ENCODE measurements around the gene LAPTM4A.

The LAPTM4A gene

DNA sequence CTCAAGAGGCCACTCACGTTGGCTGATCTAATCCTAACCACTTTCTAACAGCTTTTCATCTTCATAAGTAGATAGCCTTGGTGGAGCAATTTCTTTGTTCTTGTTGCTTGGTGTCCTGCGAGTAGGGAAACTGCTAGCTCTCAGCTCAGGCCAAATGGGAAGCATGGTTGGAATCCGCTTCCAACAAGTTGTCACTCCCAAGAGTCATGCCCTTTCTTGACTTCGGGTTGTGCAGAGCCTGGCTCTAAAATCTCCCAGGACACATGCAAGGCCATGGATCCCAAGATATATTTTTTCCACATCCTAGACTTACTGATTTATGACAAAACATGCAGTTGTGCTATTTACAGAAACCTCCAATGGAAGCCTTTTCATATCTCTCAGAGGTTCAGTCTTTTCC, 31.7 kb downstream of the LAPTM4A start:
- no peak overlapping the region for H3K27ac ChIP-seq (ENCODE audit: low read depth, low read length)
- H3K79me2 ChIP-seq (ENCODE audit: control insufficient read depth, insufficient read depth, low read length, unreplicated experiment), result no peaks in the 10 kb centered on the region
- H3K4me3 ChIP-seq (ENCODE audit: low read depth, low read length), result no peak overlapping the region
- no peaks in the 10 kb centered on the region for H3K4me1 ChIP-seq (ENCODE audit: control insufficient read depth, insufficient read depth, low read length, unreplicated experiment)
- no peaks in the 10 kb centered on the region for H3K27me3 ChIP-seq (ENCODE audit: insufficient read depth, low read length)
- no peak overlapping the region for H2AFZ ChIP-seq (ENCODE audit: low read length, unreplicated experiment)
- H3K36me3 ChIP-seq (ENCODE audit: insufficient read depth, low read length), result peaks cover 9% of the 10 kb centered on the region; the same call in 1 of the 2 replicates

DNA sequence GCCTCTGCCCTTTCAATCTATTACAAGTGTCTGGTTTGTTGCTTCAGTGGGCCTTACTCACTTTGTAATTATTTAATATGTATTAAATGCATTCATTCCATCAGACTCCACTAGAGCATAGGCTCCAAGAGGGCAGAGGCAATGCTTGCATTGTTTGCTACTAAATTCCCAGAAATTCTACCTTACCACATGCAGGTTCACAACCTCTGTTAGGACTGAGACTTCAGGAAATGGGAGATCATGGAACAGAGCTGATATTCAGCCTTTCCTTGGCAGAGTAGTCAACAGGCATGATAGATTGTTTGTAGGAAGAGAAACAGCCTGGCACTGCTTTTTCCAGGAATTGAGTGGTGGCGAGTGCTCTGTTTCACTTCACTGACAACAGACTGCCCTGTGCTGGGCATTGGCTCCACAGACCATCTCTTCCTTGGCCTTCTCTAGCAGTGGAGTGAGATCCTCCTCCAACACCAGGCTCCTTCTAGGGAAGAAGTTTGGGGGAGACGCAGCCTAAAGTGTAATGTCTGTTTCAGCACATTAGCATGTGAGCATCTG, 32.8 kb downstream of the LAPTM4A start:
- Histone ChIP-seq H3K27me3 (ENCODE audit: insufficient read depth, low read length) (no peaks in the 10 kb centered on the region), H2AFZ (ENCODE audit: low read length, unreplicated experiment) (no peak overlapping the region), H3K36me3 (ENCODE audit: insufficient read depth, low read length) (0 out of 2 replicates have a peak, but pooled peaks cover 4% of the 10 kb centered on the region), H3K79me2 (ENCODE audit: control insufficient read depth, insufficient read depth, low read length, unreplicated experiment) (no peaks in the 10 kb centered on the region), H3K27ac (ENCODE audit: low read depth, low read length) (no peak overlapping the region), H3K4me1 (ENCODE audit: control insufficient read depth, insufficient read depth, low read length, unreplicated experiment) (no peaks in the 10 kb centered on the region), H3K4me3 (ENCODE audit: low read depth, low read length) (no peak overlapping the region)

DNA sequence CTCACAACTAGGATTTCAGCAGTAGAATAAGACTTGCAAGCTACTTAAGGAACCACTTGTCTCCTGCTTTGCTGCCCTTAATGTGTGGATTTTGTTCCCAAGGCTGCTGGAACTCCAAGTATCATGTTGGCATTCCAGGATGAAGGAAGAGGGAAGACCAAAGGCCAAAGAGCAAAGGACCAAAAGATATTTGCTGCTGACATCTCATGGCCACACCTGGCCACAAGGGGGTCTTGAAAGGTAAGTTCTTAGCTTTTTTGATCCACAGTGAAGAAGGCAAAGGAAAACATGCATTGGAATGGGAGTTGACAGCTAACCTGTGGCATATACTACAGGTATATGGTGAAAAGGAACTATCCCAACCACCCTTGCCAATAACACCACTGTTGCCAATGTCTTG, 35.1 kb downstream of the LAPTM4A start:
- Histone ChIP-seq H3K4me3 (ENCODE audit: low read depth, low read length) (no peak overlapping the region), H3K27me3 (ENCODE audit: insufficient read depth, low read length) (no peaks in the 10 kb centered on the region), H3K27ac (ENCODE audit: low read depth, low read length) (no peak overlapping the region), H3K79me2 (ENCODE audit: control insufficient read depth, insufficient read depth, low read length, unreplicated experiment) (no peaks in the 10 kb centered on the region), H2AFZ (ENCODE audit: low read length, unreplicated experiment) (no peak overlapping the region), H3K4me1 (ENCODE audit: control insufficient read depth, insufficient read depth, low read length, unreplicated experiment) (peaks cover 11% of the 10 kb centered on the region), H3K36me3 (ENCODE audit: insufficient read depth, low read length) (no peaks in the 10 kb centered on the region)

DNA sequence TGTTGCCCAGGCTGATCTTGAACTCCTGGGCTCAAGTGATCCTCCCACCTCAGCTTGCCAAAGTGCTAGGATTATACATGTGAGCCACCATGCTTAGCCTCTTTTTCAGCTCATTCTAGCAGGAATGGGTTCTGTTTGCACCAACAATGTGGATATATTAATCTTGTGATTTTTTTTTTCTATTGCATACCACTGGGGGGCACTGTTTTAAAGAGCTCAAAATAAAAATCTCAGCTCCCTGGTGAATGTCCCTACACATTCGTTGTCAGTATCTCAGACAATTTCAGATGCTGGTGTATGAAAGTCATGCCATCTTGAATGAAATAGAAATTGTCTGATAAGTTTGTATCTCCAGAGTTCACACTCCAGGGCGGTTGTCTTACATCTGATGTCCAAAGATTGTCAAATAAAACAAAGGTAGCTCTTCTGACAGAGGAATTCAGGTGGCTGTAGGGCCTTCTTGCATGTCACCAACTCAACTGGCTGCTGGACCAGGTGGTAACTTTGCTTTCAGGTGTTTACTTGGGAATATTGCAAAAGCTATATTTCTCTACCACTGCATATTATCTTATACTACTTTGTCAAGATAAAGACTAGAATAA, 35.8 kb downstream of the LAPTM4A start:
- H3K79me2 ChIP-seq (ENCODE audit: control insufficient read depth, insufficient read depth, low read length, unreplicated experiment), result no peaks in the 10 kb centered on the region
- no peak overlapping the region for H2AFZ ChIP-seq (ENCODE audit: low read length, unreplicated experiment)
- no peak overlapping the region for H3K4me3 ChIP-seq (ENCODE audit: low read depth, low read length)
- no peak overlapping the region for H3K27ac ChIP-seq (ENCODE audit: low read depth, low read length)
- H3K4me1 ChIP-seq (ENCODE audit: control insufficient read depth, insufficient read depth, low read length, unreplicated experiment), result peaks cover 11% of the 10 kb centered on the region
- H3K36me3 ChIP-seq (ENCODE audit: insufficient read depth, low read length), result no peaks in the 10 kb centered on the region
- no peaks in the 10 kb centered on the region for H3K27me3 ChIP-seq (ENCODE audit: insufficient read depth, low read length)

DNA sequence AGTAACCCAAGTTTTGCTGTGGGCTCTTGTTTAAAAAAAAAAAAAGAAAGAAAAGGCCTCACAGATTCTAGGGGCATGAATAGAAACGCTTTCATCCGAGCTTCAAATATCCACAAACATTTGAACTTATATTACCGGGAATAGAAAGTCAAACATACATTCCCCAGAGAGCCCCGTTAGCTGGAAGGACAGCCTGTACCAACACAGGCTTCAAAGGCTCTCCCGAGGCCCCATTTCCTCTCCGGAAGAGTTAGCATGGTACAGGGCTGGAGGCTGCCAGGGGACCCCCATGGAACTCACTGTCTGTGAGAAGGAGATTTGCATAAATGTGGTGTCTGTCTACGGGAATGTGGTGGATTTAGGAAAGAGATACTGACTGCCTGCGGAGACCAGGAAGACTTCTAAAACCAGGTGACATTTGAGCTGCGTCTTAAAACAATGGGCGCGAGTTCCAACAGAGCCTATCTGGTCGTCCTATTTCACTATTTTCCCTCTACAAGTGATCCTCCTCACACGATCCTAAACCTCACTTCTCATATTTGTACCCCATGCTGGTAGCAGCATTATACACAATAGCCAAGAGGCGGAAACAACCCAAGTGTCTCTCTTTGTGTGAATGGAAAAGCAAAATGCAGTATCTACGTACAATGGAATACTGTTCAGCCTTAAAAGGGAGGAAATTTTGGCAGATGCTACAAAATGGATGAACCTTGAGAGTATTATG, 38.1 kb downstream of the LAPTM4A start:
- peak overlapping the region; percentile 78 for H3K4me3 ChIP-seq (ENCODE audit: low read depth, low read length)

DNA sequence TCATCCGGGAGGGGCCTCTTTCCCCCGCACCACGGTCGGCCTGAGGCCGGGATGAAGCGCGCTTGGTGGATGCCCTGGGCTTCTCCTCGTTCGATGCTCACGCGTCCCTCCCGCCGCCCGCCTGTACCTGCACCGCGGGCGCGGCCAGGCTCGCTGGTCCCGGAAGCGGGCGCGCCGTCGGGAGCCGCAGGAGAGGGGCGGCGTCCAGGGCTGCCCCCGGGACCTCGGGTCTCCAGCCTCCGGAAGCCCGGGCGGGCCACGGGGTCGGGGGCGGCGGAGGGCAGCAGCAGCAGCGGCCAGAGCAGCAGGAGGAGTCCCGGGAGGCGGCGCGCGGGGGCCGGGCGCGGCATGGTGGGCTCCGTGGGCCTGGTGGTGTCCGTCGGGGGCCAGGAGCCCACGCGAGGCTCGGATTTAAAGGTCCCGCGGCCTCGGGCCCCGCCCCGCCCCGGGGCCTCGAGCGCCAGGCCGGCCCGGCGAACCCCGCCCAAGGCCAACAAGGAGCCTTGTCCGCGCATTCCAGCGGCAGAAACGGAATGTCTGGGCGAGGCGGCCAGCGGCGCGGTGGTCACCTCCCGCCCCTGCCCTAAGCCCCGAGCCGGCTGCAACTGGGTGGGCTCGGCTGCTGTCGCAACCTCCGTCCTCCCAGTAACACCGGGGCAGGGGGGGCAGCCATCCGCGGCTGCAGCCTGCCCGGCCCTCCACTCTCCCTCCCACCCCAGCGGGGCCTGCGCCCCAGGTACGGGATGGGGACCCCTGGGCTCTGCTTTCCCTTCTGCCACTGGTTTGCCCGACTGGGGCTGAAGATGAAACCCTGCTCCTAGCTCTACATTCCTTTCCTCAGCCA, 38.9 kb downstream of the LAPTM4A start, which contains the start of gene MATN3:
Gene MATN3, minus strand, starts transcription at position 387 of the 844 bp plus-strand sequence. Its CDS starts 37 bp downstream, at position 350.
- Histone ChIP-seq H3K27me3 (ENCODE audit: insufficient read depth, low read length) (no peaks in the 10 kb centered on the region), H3K79me2 (ENCODE audit: control insufficient read depth, insufficient read depth, low read length, unreplicated experiment) (no peaks in the 10 kb centered on the region), H3K36me3 (ENCODE audit: insufficient read depth, low read length) (no peaks in the 10 kb centered on the region), H3K4me3 (ENCODE audit: low read depth, low read length) (peak within 1 kb of the TSS; percentile 78), H3K27ac (ENCODE audit: low read depth, low read length) (no peak within 1 kb of the TSS), H2AFZ (ENCODE audit: low read length, unreplicated experiment) (peak within 1 kb of the TSS; percentile 99), H3K4me1 (ENCODE audit: control insufficient read depth, insufficient read depth, low read length, unreplicated experiment) (peaks cover 11% of the 10 kb centered on the region)

More for the DNA sequence above, 38.1 kb downstream of the LAPTM4A start:
- Histone ChIP-seq H3K4me1 (ENCODE audit: control insufficient read depth, insufficient read depth, low read length, unreplicated experiment) (peaks cover 11% of the 10 kb centered on the region), H3K27me3 (ENCODE audit: insufficient read depth, low read length) (no peaks in the 10 kb centered on the region), H3K36me3 (ENCODE audit: insufficient read depth, low read length) (no peaks in the 10 kb centered on the region), H3K27ac (ENCODE audit: low read depth, low read length) (no peak overlapping the region), H3K79me2 (ENCODE audit: control insufficient read depth, insufficient read depth, low read length, unreplicated experiment) (no peaks in the 10 kb centered on the region), H2AFZ (ENCODE audit: low read length, unreplicated experiment) (peak overlapping the region; percentile 99)

DNA sequence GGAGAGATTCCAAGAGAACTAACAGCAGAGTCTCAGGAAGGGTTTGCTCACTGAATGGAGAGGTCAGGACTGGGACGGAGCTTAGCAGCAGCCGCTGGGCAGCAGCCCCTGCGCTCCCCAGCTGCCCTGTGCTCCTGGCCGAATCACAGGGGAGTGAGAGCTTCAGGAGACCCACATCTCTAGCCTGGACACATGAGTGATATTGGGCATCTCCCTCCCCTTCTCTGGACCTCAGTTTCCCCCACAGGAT, 39.5 kb downstream of the LAPTM4A start:
- Histone ChIP-seq H3K4me3 (ENCODE audit: low read depth, low read length) (peak overlapping the region; percentile 78), H3K27me3 (ENCODE audit: insufficient read depth, low read length) (no peaks in the 10 kb centered on the region), H3K4me1 (ENCODE audit: control insufficient read depth, insufficient read depth, low read length, unreplicated experiment) (peaks cover 11% of the 10 kb centered on the region), H3K36me3 (ENCODE audit: insufficient read depth, low read length) (no peaks in the 10 kb centered on the region), H3K27ac (ENCODE audit: low read depth, low read length) (no peak overlapping the region), H3K79me2 (ENCODE audit: control insufficient read depth, insufficient read depth, low read length, unreplicated experiment) (no peaks in the 10 kb centered on the region), H2AFZ (ENCODE audit: low read length, unreplicated experiment) (peak overlapping the region; percentile 99)

DNA sequence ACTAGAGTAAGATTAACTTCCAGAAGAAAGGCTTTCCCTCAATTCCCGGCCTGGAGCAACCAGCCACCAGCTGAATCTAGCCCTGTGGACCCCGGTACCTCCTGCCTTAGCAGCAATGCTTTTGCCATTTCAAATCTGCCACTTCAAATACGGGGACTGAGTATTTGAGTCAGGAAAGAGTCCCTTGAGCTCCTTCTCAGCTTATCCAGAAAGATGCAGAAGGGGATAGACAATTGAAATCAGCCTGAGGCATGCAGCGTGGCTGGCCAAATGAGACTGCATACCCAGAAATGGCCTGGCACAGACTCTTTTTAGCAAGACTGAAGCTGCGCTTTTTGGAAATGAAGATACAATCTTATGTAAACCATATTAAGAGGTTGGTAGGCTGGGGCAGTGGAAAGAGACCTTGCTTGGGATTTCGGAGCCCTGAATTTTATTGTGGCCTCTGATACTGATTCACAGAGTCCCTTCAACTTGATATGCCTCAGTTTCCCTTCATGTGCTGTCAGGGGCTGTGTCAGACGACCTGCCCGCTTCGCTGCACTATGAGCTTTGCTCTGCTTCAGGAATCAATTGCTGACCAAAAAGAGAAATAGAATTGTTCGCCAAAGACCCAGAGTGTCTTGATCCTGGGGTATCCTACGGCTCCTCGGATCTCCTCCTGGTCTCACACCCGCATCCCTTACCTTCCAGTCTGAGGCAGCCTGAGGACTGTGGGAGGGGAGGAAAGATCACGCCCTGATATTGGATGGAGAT, 40.0 kb downstream of the LAPTM4A start:
- Histone ChIP-seq H2AFZ (ENCODE audit: low read length, unreplicated experiment) (no peak overlapping the region), H3K27ac (ENCODE audit: low read depth, low read length) (no peak overlapping the region), H3K36me3 (ENCODE audit: insufficient read depth, low read length) (no peaks in the 10 kb centered on the region), H3K79me2 (ENCODE audit: control insufficient read depth, insufficient read depth, low read length, unreplicated experiment) (no peaks in the 10 kb centered on the region), H3K4me3 (ENCODE audit: low read depth, low read length) (peak overlapping the region; percentile 78), H3K4me1 (ENCODE audit: control insufficient read depth, insufficient read depth, low read length, unreplicated experiment) (peaks cover 11% of the 10 kb centered on the region), H3K27me3 (ENCODE audit: insufficient read depth, low read length) (no peaks in the 10 kb centered on the region)

DNA sequence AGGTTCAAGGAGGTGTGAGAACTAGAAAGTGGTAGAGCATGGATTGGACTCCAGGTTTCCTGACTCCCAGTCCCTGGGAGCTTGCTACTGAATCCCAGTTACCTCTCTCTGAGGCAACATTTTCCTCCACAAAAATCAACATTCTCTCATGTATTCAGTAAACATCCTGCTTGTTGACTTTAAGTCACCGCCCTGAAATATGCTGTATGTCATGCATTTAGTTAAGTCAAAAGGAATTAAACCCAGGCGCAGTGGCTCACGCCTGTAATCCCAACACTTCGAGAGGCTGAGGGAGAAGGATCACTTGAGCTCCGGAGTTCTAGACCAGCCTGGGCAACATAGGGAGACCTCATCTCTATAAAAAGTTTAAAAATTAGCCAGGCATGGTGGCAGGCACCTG, 42.7 kb downstream of the LAPTM4A start:
- H3K79me2 ChIP-seq (ENCODE audit: control insufficient read depth, insufficient read depth, low read length, unreplicated experiment), result no peaks in the 10 kb centered on the region
- H3K4me3 ChIP-seq (ENCODE audit: low read depth, low read length), result no peak overlapping the region
- no peak overlapping the region for H3K27ac ChIP-seq (ENCODE audit: low read depth, low read length)
- H3K4me1 ChIP-seq (ENCODE audit: control insufficient read depth, insufficient read depth, low read length, unreplicated experiment), result peaks cover 11% of the 10 kb centered on the region
- no peak overlapping the region for H2AFZ ChIP-seq (ENCODE audit: low read length, unreplicated experiment)
- H3K27me3 ChIP-seq (ENCODE audit: insufficient read depth, low read length), result no peaks in the 10 kb centered on the region
- no peaks in the 10 kb centered on the region for H3K36me3 ChIP-seq (ENCODE audit: insufficient read depth, low read length)

DNA sequence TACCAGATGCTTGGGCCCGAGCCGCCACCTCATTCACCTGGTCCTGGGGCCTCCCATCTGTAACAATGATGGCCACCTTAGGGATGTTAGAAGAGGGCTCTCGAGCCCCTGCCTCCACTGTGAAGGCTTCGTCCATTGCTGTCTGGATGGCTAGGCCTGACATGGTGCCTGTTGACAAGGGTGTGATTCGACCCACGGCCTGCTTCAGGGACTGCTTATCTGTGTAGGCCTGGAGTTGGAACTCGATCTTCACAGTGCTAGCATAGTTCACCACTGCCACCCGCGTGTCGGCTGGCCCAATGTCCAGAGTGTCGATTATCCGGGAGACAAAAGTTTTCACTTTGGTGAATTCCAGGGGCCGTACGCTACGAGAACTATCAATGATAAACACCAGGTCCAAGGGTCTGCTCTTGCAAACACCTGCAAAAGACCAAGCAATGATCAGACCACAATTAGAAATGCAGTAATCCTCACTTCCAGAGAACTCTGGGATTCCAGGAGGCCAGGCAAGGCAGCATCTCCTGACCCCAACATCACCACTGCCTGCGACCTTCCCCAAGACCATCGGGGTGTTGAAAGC, 45.4 kb downstream of the LAPTM4A start:
- Histone ChIP-seq H3K27ac (ENCODE audit: low read depth, low read length) (no peak overlapping the region), H3K79me2 (ENCODE audit: control insufficient read depth, insufficient read depth, low read length, unreplicated experiment) (no peaks in the 10 kb centered on the region), H3K36me3 (ENCODE audit: insufficient read depth, low read length) (no peaks in the 10 kb centered on the region), H3K4me1 (ENCODE audit: control insufficient read depth, insufficient read depth, low read length, unreplicated experiment) (no peaks in the 10 kb centered on the region), H3K27me3 (ENCODE audit: insufficient read depth, low read length) (no peaks in the 10 kb centered on the region), H2AFZ (ENCODE audit: low read length, unreplicated experiment) (no peak overlapping the region), H3K4me3 (ENCODE audit: low read depth, low read length) (no peak overlapping the region)

Data from ACC112 (cell line).